GM21367 (cell line): ENCODE data around the gene LRRC27.

Experiments used
- ATAC-seq: cut with Tn5 transposase; IDR thresholded peaks from one replicate; pipeline ENCODE4 v1.9.1; 2021; ENCODE audit not compliant: unreplicated experiment

Gene LRRC27

GRCh38 chr10:132355297-132355696, 23.3 kb downstream of the LRRC27 start:
- no peak for ATAC-seq

- ATAC-seq = no peak
Observed at GRCh38 chr10:132355754-132356153, 23.8 kb downstream of the LRRC27 start.

- ATAC-seq = no peak
Observed at GRCh38 chr10:132356621-132357195, 24.7 kb downstream of the LRRC27 start.

- no peak for ATAC-seq
Observed at GRCh38 chr10:132357286-132358058, 25.5 kb downstream of the LRRC27 start.

GRCh38 chr10:132359305-132360040, 27.5 kb downstream of the LRRC27 start:
- no peak for ATAC-seq

GRCh38 chr10:132360766-132361447, 28.9 kb downstream of the LRRC27 start:
- no peak for ATAC-seq

GRCh38 chr10:132361581-132362101, 29.6 kb downstream of the LRRC27 start:
- no peak for ATAC-seq

GRCh38 chr10:132362151-132362611, 30.2 kb downstream of the LRRC27 start:
- ATAC-seq = no peak

GRCh38 chr10:132363376-132363775, 31.4 kb downstream of the LRRC27 start:
- no peak for ATAC-seq

GRCh38 chr10:132363921-132364593, 32.1 kb downstream of the LRRC27 start:
- ATAC-seq = no peak

GRCh38 chr10:132364594-132364970, 32.6 kb downstream of the LRRC27 start:
- no peak for ATAC-seq

GRCh38 chr10:132365102-132365501, 33.1 kb downstream of the LRRC27 start:
- no peak for ATAC-seq

GRCh38 chr10:132366006-132366405, 34.0 kb downstream of the LRRC27 start:
- no peak for ATAC-seq

- ATAC-seq = no peak
Observed at GRCh38 chr10:132366499-132366898, 34.5 kb downstream of the LRRC27 start.

- no peak for ATAC-seq
Observed at GRCh38 chr10:132368391-132368790, 36.4 kb downstream of the LRRC27 start.

GRCh38 chr10:132368881-132369635, 37.1 kb downstream of the LRRC27 start:
- ATAC-seq = no peak

- ATAC-seq = no peak
Observed at GRCh38 chr10:132369636-132370185, 37.7 kb downstream of the LRRC27 start.

GRCh38 chr10:132370426-132371340, 38.7 kb downstream of the LRRC27 start:
- ATAC-seq = no peak
